SK-N-SH treated with all-trans-retinoic acid at 6 μM for 48 hours (cell line): Measurements from ENCODE around the gene ADRA2C.

Source experiments
- ARNTL ChIP-seq: fragments of 450-650 bp; formaldehyde crosslinking; IDR thresholded peaks from 2 replicates; pipeline ENCODE4 v1.5.0; 2020; ENCODE audit warnings: low read depth, mild to moderate bottlenecking, moderate library complexity, borderline replicate concordance
- CSRNP3 ChIP-seq: fragments of 250-450 bp; sonication (Bioruptor Pico); IDR thresholded peaks from 2 replicates; pipeline ENCODE4 v1.5.1; 2021; ENCODE audit warnings: mild to moderate bottlenecking, moderate library complexity
- ESRRG ChIP-seq: fragments of 250-450 bp; sonication (Bioruptor Pico); IDR thresholded peaks from 2 replicates; pipeline ENCODE4 v1.6.1; 2021; ENCODE audit warnings: mild to moderate bottlenecking
- PATZ1 ChIP-seq: fragments of 250-450 bp; sonication (Bioruptor Pico); IDR thresholded peaks from 2 replicates; pipeline ENCODE4 v1.8.0; 2020; ENCODE audit warnings: mild to moderate bottlenecking, moderate library complexity, borderline replicate concordance
- SNAI2 ChIP-seq: fragments of 250-450 bp; sonication (Bioruptor Pico); IDR thresholded peaks from 2 replicates; pipeline ENCODE4 v1.5.0; 2020; ENCODE audit warnings: mild to moderate bottlenecking, moderate library complexity
- TCF4 ChIP-seq: fragments of 250-450 bp; sonication (Bioruptor Pico); IDR thresholded peaks from 2 replicates; pipeline ENCODE4 v1.8.0; 2021; ENCODE audit warnings: mild to moderate bottlenecking, moderate library complexity, borderline replicate concordance
- TSHZ2 ChIP-seq: fragments of 250-450 bp; sonication (Bioruptor Pico); IDR thresholded peaks from 2 replicates; pipeline ENCODE4 v1.5.0; 2020; ENCODE audit warnings: mild to moderate bottlenecking, moderate library complexity
- ZFP3 ChIP-seq: fragments of 250-450 bp; sonication (Bioruptor Pico); IDR thresholded peaks from 2 replicates; pipeline ENCODE4 v1.5.0; 2020; ENCODE audit warnings: mild to moderate bottlenecking, moderate library complexity
- ZNF565 ChIP-seq: fragments of 450-650 bp; formaldehyde crosslinking; conservative IDR thresholded peaks from 2 replicates; pipeline ENCODE4 v1.5.0; 2020; ENCODE audit warnings: low read depth, mild to moderate bottlenecking, moderate library complexity
- ZNF8 ChIP-seq: fragments of 450-650 bp; formaldehyde crosslinking; IDR thresholded peaks from 2 replicates; pipeline ENCODE4 v1.5.0; 2020; ENCODE audit warnings: mild to moderate bottlenecking, moderate library complexity

GRCh38 chr4:3809028-3809427, 42.8 kb downstream of the ADRA2C start:
- TF ChIP-seq SNAI2 (CRISPR knock-in tag) (no peak), PATZ1 (CRISPR knock-in tag) (no peak), ZFP3 (no peak), ZNF565 (no peak), ARNTL (CRISPR knock-in tag) (no peak), ZNF8 (CRISPR knock-in tag) (no peak), ESRRG (CRISPR knock-in tag) (no peak), TSHZ2 (no peak), TCF4 (no peak), CSRNP3 (no peak)
